Fibroblast of lung (primary cell): ENCODE results near the gene ABCC6. TPM values are rescaled to one million over a fixed set of nuclear protein-coding genes. Genes with fewer than 3 reads are reported as not detected.

Source experiments
- DNase-seq, 2 donors: peaks; one replicate each; pipeline versions ENCODE4 v3.0.0 to v3.0.0-alpha.2; 2010; ENCODE audit warnings: low read depth in 2 of 2
- H2AFZ ChIP-seq: 2 replicates; pipeline ENCODE4 v1.5.1; 2012; ENCODE audit warnings: low read length, control low read depth, inconsistent platforms
- H3K27ac ChIP-seq: 2 replicates; pipeline ENCODE4 v1.5.1; 2011; ENCODE audit warnings: low read length, control low read depth; ENCODE audit not compliant: insufficient read depth
- H3K27me3 ChIP-seq: 2 replicates; pipeline ENCODE4 v1.5.1; 2011; ENCODE audit warnings: mild to moderate bottlenecking, low read length; ENCODE audit not compliant: control insufficient read depth, insufficient read depth
- H3K36me3 ChIP-seq: 2 replicates; pipeline ENCODE4 v1.5.1; 2011; ENCODE audit warnings: low read length; ENCODE audit not compliant: control insufficient read depth, insufficient read depth
- H3K4me1 ChIP-seq: 2 replicates; pipeline ENCODE4 v1.5.1; 2011; ENCODE audit warnings: low read length; ENCODE audit not compliant: control insufficient read depth, insufficient read depth; ENCODE audit errors: extremely low read depth
- H3K4me2 ChIP-seq: 2 replicates; pipeline ENCODE4 v1.5.1; 2011; ENCODE audit warnings: low read length, control low read depth; ENCODE audit not compliant: insufficient read depth; ENCODE audit errors: extremely low read depth
- H3K4me3 ChIP-seq, 4 experiments: fragments of 200-600 bp in 1 of 4; sonication (generic) in 1 of 4; replicated peaks in 1 of 4; 2 replicates each; pipeline ENCODE4 v1.5.1; 2011 to 2016; ENCODE audit warnings: low read length in 4 of 4, low read depth in 3 of 4, mild to moderate bottlenecking in 3 of 4, control low read depth in 2 of 4, inconsistent platforms in 1 of 4, mixed read lengths in 1 of 4; ENCODE audit not compliant: insufficient read depth in 1 of 4; ENCODE audit errors: control extremely low read depth in 1 of 4
- H3K79me2 ChIP-seq: 2 replicates; pipeline ENCODE4 v1.5.1; 2012; ENCODE audit warnings: mild to moderate bottlenecking, low read length, inconsistent platforms; ENCODE audit not compliant: control insufficient read depth, insufficient read depth
- H3K9ac ChIP-seq: 2 replicates; pipeline ENCODE4 v1.5.1; 2011; ENCODE audit warnings: mild to moderate bottlenecking, low read length, control low read depth; ENCODE audit not compliant: insufficient read depth
- H3K9me3 ChIP-seq: 2 replicates; pipeline ENCODE4 v1.5.1; 2012; ENCODE audit warnings: low read depth, low read length; ENCODE audit not compliant: control insufficient read depth, insufficient read depth
- H4K20me1 ChIP-seq: 2 replicates; pipeline ENCODE4 v1.5.1; 2011; ENCODE audit warnings: low read length; ENCODE audit not compliant: control insufficient read depth, insufficient read depth; ENCODE audit errors: extremely low read depth
- CTCF ChIP-seq, 2 donors: IDR thresholded peaks in 1 of 2; conservative IDR thresholded peaks in 1 of 2; 1 replicate in 1 of 2; 2 replicates in 1 of 2; pipeline ENCODE4 v1.5.1; 2011 to 2012; ENCODE audit warnings: low read length in 2 of 2, control low read depth in 1 of 2, inconsistent platforms in 1 of 2, low read depth in 1 of 2, mild to moderate bottlenecking in 1 of 2
- EZH2 ChIP-seq: IDR thresholded peaks from 2 replicates; pipeline ENCODE4 v1.5.1; 2012; ENCODE audit warnings: low read length, control low read depth, mild to moderate bottlenecking; ENCODE audit errors: missing control alignments
- polyA plus RNA-seq, 2 donors: library from polyadenylated mRNA; depleted of rRNA in 1 of 2; stranded (reverse) in 1 of 2; unstranded in 1 of 2; fragments of >200 nt; gene quantifications; 2 replicates each; pipeline ENCODE4 v1.2.1, GENCODE V29; 2011 to 2012; ENCODE audit warnings: missing spikeins in 1 of 2
- total RNA-seq: library from RNA; depleted of rRNA; stranded (reverse); fragments of >200 nt; gene quantifications from 2 replicates; pipeline ENCODE4 v1.2.1, GENCODE V29; 2014

ABCC6 gene
- total and polyA plus RNA-seq, 2 donors (not counting 1 experiment from before 2014, with no cell fraction given), result 0.87 to 6.3 TPM

GRCh38 chr16:16138034-16138635 lies 85.2 kb downstream of the ABCC6 start:
- Histone ChIP-seq H3K9ac (no peak overlapping the region), H2AFZ (no peak overlapping the region), H3K27me3 (no peaks in the 10 kb centered on the region), H3K79me2 (no peaks in the 10 kb centered on the region), H3K4me3 (no peak overlapping the region), H3K27ac (no peak overlapping the region), H3K4me2 (no peak overlapping the region), H3K9me3 (no peaks in the 10 kb centered on the region), H3K36me3 (peaks cover 36% of the 10 kb centered on the region), H3K4me1 (no peaks in the 10 kb centered on the region), H4K20me1 (no peaks in the 10 kb centered on the region)
- no peak for DNase-seq
- TF ChIP-seq EZH2 (no peak), CTCF (conservative IDR thresholded peaks at IDR 0.05 in 1 of 2, IDR thresholded peaks at IDR 0.05 in 1 of 2; ENCODE audit: low read depth in 1 of 2, low read length in 2 of 2) (no peak)

- no peak overlapping the region for H3K27ac ChIP-seq
- no peaks in the 10 kb centered on the region for H3K4me1 ChIP-seq
- H3K27me3 ChIP-seq, result no peaks in the 10 kb centered on the region
- TF ChIP-seq CTCF (conservative IDR thresholded peaks at IDR 0.05 in 1 of 2, IDR thresholded peaks at IDR 0.05 in 1 of 2; ENCODE audit: low read depth in 1 of 2, low read length in 2 of 2), result no peak
- no peak for TF ChIP-seq EZH2
- peaks cover 38% of the 10 kb centered on the region for H3K36me3 ChIP-seq
- H3K4me3 ChIP-seq, result no peak overlapping the region
- no peaks in the 10 kb centered on the region for H4K20me1 ChIP-seq
- H3K9me3 ChIP-seq, result no peaks in the 10 kb centered on the region
- no peak overlapping the region for H2AFZ ChIP-seq
- H3K4me2 ChIP-seq, result no peak overlapping the region
- H3K79me2 ChIP-seq, result no peaks in the 10 kb centered on the region
- no peak overlapping the region for H3K9ac ChIP-seq
- DNase-seq, result no peak
Measured at GRCh38 chr16:16137110-16137509, 86.2 kb downstream of the ABCC6 start.

- Histone ChIP-seq H3K36me3 (peaks cover 41% of the 10 kb centered on the region), H4K20me1 (no peaks in the 10 kb centered on the region), H3K27ac (no peak overlapping the region), H3K9ac (no peak overlapping the region), H3K27me3 (no peaks in the 10 kb centered on the region), H2AFZ (no peak overlapping the region), H3K4me1 (no peaks in the 10 kb centered on the region), H3K9me3 (no peaks in the 10 kb centered on the region), H3K4me3 (no peak overlapping the region), H3K4me2 (no peak overlapping the region), H3K79me2 (no peaks in the 10 kb centered on the region)
- TF ChIP-seq EZH2, result no peak
- DNase-seq, result no peak
Measured at GRCh38 chr16:16136588-16136987, 86.7 kb downstream of the ABCC6 start.
